KBM-7 (cell line): Measurements from ENCODE around the gene LRP1.

Experiments used
- DNase-seq: peaks from one replicate; pipeline ENCODE4 v3.0.0-alpha.2; 2015
- in situ Hi-C: fragments of 300-500 bp; cut with MboI; formaldehyde crosslinking; loops from 2 replicates; pipeline ENCODE4 v1.14.3; 2020; ENCODE audit warnings: low sequenced_read_pairs, low pct_unique_long_range_greater_than_20kb, mixed read lengths

LRP1 gene

DNA sequence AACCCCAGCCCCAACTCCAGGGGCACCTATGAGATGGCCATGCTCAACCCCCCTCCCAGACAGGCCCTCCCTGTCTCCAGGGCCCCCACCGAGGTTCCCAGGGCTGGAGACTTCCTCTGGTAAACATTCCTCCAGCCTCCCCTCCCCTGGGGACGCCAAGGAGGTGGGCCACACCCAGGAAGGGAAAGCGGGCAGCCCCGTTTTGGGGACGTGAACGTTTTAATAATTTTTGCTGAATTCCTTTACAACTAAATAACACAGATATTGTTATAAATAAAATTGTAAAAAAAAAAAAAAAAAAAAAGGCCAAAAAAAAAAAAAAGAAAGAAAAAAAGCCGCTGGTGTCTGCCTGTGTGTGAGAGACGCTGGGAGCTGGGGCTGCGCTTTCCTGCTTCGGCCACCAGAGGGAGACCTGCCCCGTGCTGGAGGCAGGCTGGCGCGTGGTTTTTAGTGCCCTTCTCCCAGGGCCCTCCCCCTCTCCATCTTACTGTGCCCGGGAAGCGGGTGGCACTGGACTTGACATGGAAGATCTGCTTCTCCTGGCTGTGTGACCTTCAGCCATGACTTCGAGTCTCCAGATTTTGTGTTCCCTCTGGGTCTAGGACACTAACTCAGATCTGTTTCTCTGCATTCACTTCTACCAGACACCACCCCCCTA is 84.9 kb downstream of the LRP1 start:
- in situ Hi-C loops, result no loop called here
- DNase-seq, result peak; percentile 92

GRCh38 chr12:57213763-57214397 is 85.6 kb downstream of the LRP1 start:
- in situ Hi-C loops, result no loop called here
- no peak for DNase-seq

DNA sequence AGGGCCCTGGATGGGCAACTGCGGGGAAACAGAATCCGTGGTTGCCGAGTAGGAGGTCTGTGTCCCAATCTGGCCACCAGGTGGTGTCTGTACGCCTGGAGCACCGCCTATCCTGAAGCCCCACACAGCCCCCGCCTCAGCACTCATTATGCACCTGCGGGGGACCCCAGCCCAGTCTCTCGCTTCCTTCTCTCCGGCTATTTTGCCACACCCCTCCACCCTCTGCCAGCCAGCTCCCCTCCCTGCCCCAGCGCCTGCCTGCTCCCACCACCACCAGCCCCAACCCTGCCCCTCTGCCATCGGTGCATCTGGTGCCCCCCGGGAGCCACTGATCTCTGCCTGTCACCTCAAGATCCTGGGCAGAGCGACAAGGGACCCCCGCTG is 86.1 kb downstream of the LRP1 start:
- in situ Hi-C loops, result no loop called here
- peak; percentile 85 for DNase-seq

GRCh38 chr12:57215065-57215464 is 86.8 kb downstream of the LRP1 start:
- in situ Hi-C loops, result no loop called here
- DNase-seq, result no peak

DNA sequence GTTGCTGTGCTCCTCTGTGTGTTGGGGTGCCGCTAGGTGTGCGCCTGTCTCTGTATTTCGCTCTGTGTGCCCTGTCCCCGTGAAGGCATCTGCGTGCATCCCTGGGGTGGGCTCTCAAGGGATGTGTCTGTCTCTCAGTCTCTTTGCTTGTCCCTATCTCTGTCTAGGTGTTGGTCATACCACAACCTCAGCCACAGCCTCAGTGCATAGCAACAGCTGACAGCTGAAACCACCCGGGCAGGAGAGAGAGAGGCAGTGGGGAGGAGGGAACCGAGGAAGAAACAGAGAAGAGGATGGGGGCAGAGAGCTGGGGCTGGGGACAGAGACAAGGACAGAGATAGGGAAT is 87.4 kb downstream of the LRP1 start:
- DNase-seq, result no peak
- in situ Hi-C loops, result no loop called here

- no peak for DNase-seq
- in situ Hi-C loops, result no loop called here
These were observed 88.0 kb downstream of the LRP1 start, which contains the start of gene NXPH4 for GRCh38 chr12:57216014-57216911. Gene NXPH4, plus strand, starts transcription at chr12:57216794. Its CDS starts 176 bp downstream, at chr12:57216970.

- DNase-seq, result no peak
- in situ Hi-C loops, result no loop called here
These were observed 88.9 kb downstream of the LRP1 start for GRCh38 chr12:57216921-57217879.

DNA sequence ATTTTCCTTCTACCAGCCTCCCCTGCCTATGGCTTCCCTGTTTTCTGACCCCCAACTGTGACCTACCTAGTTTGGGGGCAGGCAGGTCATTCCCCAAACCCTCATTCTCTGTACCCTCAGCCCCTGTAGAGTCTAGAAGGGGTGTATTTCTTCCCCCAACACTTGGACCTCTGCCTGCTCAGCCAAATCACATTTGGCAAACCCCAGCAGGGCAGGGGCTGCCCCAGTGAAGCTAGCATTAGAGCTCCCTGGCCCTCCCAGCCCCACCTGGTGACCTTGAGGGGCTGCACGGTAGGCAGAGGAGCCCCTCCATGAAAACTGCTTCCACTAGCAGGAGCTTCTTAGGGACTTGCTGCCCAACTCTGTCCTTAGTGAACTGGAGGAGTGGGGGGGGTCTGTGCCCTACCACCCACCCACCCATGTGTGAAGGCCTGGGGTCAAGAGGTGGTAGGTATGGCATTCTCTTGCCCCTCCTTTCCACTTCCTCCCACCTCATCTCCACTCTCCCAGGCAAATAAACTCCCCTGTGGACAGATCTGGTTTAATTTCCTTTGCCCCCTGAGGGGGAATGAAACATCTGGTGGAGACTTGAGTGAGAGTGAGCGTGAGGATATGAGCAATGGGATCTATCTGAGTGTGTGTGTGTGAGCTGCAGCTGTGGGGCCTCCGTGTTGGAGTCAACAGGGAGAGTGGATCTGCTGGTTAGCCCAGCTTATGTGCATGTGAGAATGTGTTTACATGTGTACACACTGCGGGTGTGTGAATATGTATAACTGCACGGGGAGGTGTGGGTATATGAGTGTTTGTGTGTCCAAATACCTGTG is 90.0 kb downstream of the LRP1 start:
- in situ Hi-C loops, result no loop called here
- no peak for DNase-seq

DNA sequence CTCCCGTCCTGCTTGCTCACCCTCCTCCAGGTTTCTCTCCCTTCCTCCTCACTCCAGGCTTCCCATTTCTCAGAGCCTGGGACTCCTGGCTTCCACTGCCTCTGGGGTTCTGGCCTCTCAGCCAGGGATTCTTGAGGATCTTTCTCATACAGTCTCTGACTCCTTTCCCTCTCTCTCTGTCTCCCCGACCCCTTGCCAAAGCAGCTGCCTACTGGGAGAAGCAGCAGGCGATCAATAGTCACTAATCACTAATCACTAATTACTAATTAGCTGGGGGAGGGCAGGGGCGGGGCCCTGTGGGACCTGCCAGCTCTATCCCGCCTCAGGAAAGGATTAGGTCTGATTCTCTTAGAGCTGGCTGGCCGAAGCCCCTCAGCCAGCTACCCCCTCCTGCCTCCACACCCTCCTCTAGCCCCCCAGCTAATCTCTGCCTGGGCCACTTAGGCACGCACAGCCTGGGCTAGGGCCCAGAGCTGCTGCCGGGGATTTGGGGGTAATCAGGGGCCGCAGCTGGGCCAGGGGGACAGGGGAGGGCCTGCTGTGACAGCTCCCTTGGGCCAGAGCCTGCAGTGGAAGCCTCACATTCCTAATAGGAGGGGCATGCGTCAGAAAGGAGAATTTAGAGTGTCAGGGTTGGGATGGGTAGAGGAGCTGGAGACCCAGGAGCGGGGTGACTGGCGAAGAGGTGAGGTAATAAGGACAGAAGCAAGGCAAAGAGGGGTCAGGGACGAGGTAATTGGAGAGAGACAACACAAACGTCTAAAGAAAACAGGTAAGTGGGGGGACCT is 91.1 kb downstream of the LRP1 start:
- in situ Hi-C loops, result no loop called here

GRCh38 chr12:57219993-57220754 is 91.9 kb downstream of the LRP1 start:
- in situ Hi-C loops, result no loop called here
- DNase-seq, result no peak

More for the DNA sequence above, 91.1 kb downstream of the LRP1 start:
- DNase-seq, result no peak

DNA sequence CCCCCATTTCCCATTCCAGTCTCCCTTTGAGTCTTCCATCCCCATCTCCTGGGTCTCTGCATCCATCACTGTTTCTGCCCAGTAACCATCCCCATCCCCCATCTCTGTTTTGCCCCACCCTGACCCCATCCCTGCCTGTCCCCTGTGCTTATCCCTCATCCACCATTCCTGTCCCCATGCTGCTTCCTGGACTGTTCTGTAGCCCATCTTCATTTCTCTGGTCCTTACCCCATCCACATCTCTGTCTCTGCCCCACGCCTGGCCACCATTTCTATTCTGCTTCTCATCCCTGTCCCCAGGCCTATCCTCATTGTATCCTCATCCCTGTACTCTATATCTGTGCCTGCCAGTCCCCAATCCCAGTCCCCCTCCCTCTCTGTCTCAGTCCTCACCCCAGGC is 92.5 kb downstream of the LRP1 start:
- no peak for DNase-seq
- in situ Hi-C loops, result no loop called here

DNA sequence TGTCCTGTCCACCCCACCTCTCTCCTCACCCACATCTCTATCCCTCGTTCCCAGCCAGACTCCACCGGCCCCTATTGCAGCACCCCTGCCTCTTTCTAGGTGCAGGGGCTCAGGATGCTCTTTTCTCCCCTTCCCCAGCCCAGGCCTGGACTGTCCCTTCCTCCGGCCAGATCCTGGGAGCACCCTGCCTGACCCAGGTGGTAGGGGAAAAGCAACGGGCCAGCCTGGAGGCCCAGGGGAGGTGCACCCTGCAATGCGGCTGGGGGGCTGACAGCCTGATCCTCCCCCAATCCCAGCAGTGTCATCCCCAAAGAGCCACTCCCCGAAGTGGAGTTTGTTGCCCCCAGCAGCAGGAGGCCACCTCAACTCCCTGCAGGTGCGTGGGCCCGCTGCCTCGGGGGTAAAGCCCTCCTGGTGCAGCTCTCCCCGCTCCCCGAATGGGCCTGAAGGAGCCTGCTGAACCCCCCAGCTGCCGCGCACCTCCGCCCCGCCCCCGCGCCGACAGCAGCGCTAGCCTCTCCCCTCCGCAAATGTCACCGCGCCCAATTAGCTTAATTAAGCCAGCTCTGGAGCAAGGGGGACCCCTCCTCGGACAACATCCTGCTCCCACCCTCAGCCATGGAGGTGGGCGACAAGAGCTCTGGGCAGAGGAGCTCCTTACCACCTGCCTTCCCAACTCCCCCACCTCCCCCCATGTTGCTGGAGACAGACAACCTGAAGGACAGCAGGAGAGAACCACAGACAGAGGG is 93.1 kb downstream of the LRP1 start:
- in situ Hi-C loops, result no loop called here
- no peak for DNase-seq

- in situ Hi-C loops, result no loop called here
- DNase-seq, result no peak
These were observed 94.3 kb downstream of the LRP1 start for GRCh38 chr12:57222286-57223190.

GRCh38 chr12:57223191-57224165 is 95.2 kb downstream of the LRP1 start:
- in situ Hi-C loops, result no loop called here
- no peak for DNase-seq
